Esophagus (tissue), 2 donors: ENCODE measurements around the gene GREB1L. TPM values are rescaled to one million over a fixed set of nuclear protein-coding genes. Genes with fewer than 3 reads are reported as not detected.

Source experiments
- H3K27ac ChIP-seq, 2 donors: one replicate each; pipeline ENCODE4 v1.5.1; 2013; ENCODE audit warnings: low read depth in 2 of 2, mild to moderate bottlenecking in 2 of 2, inconsistent platforms in 1 of 2, low read length in 1 of 2, moderate library complexity in 1 of 2
- H3K27me3 ChIP-seq, 2 donors: one replicate each; pipeline ENCODE4 v1.6.1; 2013; ENCODE audit warnings: low read length in 2 of 2, control low read depth in 1 of 2, mild to moderate bottlenecking in 1 of 2; ENCODE audit not compliant: insufficient read depth in 2 of 2, control insufficient read depth in 1 of 2
- H3K36me3 ChIP-seq, 2 donors: one replicate each; pipeline ENCODE4 v1.6.1; 2013; ENCODE audit warnings: low read length in 1 of 2; ENCODE audit not compliant: control insufficient read depth in 2 of 2, insufficient read depth in 2 of 2
- H3K4me1 ChIP-seq, 2 donors: one replicate each; pipeline ENCODE4 v1.6.1; 2013; ENCODE audit warnings: low read length in 1 of 2; ENCODE audit not compliant: control insufficient read depth in 2 of 2, insufficient read depth in 2 of 2
- H3K4me3 ChIP-seq, 2 donors: one replicate each; pipeline ENCODE4 v1.5.1; 2013; ENCODE audit warnings: low read length in 2 of 2, mild to moderate bottlenecking in 2 of 2, low read depth in 1 of 2, moderate library complexity in 1 of 2
- H3K9me3 ChIP-seq, 2 donors: one replicate each; pipeline ENCODE4 v1.6.1; 2013; ENCODE audit warnings: mild to moderate bottlenecking in 2 of 2, low read depth in 1 of 2, low read length in 1 of 2, moderate library complexity in 1 of 2; ENCODE audit not compliant: control insufficient read depth in 2 of 2, insufficient read depth in 1 of 2
- WGBS, 2 donors: extraction: QIAGEN DNeasy Blood & Tissue Kit; methylation state at CpG; one replicate each; pipeline ENCODE4 v1.1.7; 2013; 5-methylcytosine and 5-hydroxymethylcytosine counted together
- polyA plus RNA-seq, 2 donors: library from polyadenylated mRNA; stranded (reverse); fragments of 200-250 nt; gene quantifications; one replicate each; pipeline ENCODE4 v1.2.3, GENCODE V29; 2013
- donor health status: healthy with polysubstance abuse.
- donor health status: Bipolar disorder and iron deficiency.

GREB1L gene
- polyA plus RNA-seq, 2 donors = 0.16 to 0.31 TPM

- Histone ChIP-seq H3K27ac (no peak overlapping the region), H3K4me3 (no peak overlapping the region), H3K9me3 (no peaks in the 10 kb centered on the region), H3K4me1 (no peaks in the 10 kb centered on the region), H3K36me3 (no peaks in the 10 kb centered on the region), H3K27me3 (peaks cover 0 to 3% of the 10 kb centered on the region in 2 donors)
- WGBS, 2 donors = 62 to 68% methylated on average over 2 of the region's 2 CpGs
Measured at GRCh38 chr18:21398121-21398520, 156.1 kb downstream of the GREB1L start.

GRCh38 chr18:21402272-21402671 lies 160.2 kb downstream of the GREB1L start:
- Histone ChIP-seq H3K27ac (no peak overlapping the region), H3K36me3 (no peaks in the 10 kb centered on the region), H3K4me1 (no peaks in the 10 kb centered on the region), H3K27me3 (no peaks in the 10 kb centered on the region), H3K9me3 (no peaks in the 10 kb centered on the region), H3K4me3 (no peak overlapping the region)
- 94 to 95% methylated on average over 1 of the region's 1 CpG for WGBS, 2 donors

- H3K9me3 ChIP-seq = no peaks in the 10 kb centered on the region
- no peak overlapping the region for H3K4me3 ChIP-seq
- H3K36me3 ChIP-seq = no peaks in the 10 kb centered on the region
- H3K4me1 ChIP-seq = no peaks in the 10 kb centered on the region
- 70 to 72% methylated on average over 1 of the region's 1 CpG for WGBS, 2 donors
- H3K27me3 ChIP-seq = no peaks in the 10 kb centered on the region
- H3K27ac ChIP-seq = no peak overlapping the region
Measured at GRCh38 chr18:21404426-21404825, 162.4 kb downstream of the GREB1L start.

- Histone ChIP-seq H3K9me3 (no peaks in the 10 kb centered on the region), H3K27ac (no peak overlapping the region), H3K4me1 (no peaks in the 10 kb centered on the region), H3K4me3 (no peak overlapping the region), H3K27me3 (no peaks in the 10 kb centered on the region), H3K36me3 (no peaks in the 10 kb centered on the region)
- WGBS, 2 donors = 78 to 92% methylated on average over 3 of the region's 3 CpGs
Measured at GRCh38 chr18:21406116-21406515, 164.1 kb downstream of the GREB1L start.

- no peak overlapping the region for H3K27ac ChIP-seq
- H3K4me3 ChIP-seq = no peak overlapping the region
- no peaks in the 10 kb centered on the region for H3K27me3 ChIP-seq
- no peaks in the 10 kb centered on the region for H3K4me1 ChIP-seq
- no peaks in the 10 kb centered on the region for H3K9me3 ChIP-seq
- 86 to 90% methylated on average over 3 of the region's 3 CpGs for WGBS, 2 donors
- H3K36me3 ChIP-seq = no peaks in the 10 kb centered on the region
Measured at GRCh38 chr18:21408681-21409080, 166.6 kb downstream of the GREB1L start.

- H3K27ac ChIP-seq = no peak overlapping the region
- H3K4me3 ChIP-seq = no peak overlapping the region
- no peaks in the 10 kb centered on the region for H3K36me3 ChIP-seq
- WGBS, 2 donors = 28 to 54% methylated on average over 1 of the region's 1 CpG
- no peaks in the 10 kb centered on the region for H3K4me1 ChIP-seq
- no peaks in the 10 kb centered on the region for H3K9me3 ChIP-seq
- no peaks in the 10 kb centered on the region for H3K27me3 ChIP-seq
Measured at GRCh38 chr18:21433436-21433835, 191.4 kb downstream of the GREB1L start.

GRCh38 chr18:21439431-21439846 lies 197.4 kb downstream of the GREB1L start:
- 39 to 48% methylated on average over 4 of the region's 4 CpGs for WGBS, 2 donors
- Histone ChIP-seq H3K4me1 (no peaks in the 10 kb centered on the region), H3K4me3 (no peak overlapping the region), H3K27ac (no peak overlapping the region), H3K9me3 (peaks cover 0 to 2% of the 10 kb centered on the region in 2 donors), H3K27me3 (no peaks in the 10 kb centered on the region), H3K36me3 (no peaks in the 10 kb centered on the region)

GRCh38 chr18:21441670-21442069 lies 199.6 kb downstream of the GREB1L start:
- Histone ChIP-seq H3K4me3 (no peak overlapping the region), H3K27ac (no peak overlapping the region), H3K36me3 (no peaks in the 10 kb centered on the region), H3K4me1 (no peaks in the 10 kb centered on the region), H3K9me3 (peaks cover 0 to 2% of the 10 kb centered on the region in 2 donors), H3K27me3 (no peaks in the 10 kb centered on the region)
- WGBS, 2 donors = 83 to 88% methylated on average over 3 of the region's 3 CpGs

- Histone ChIP-seq H3K36me3 (no peaks in the 10 kb centered on the region), H3K4me3 (no peak overlapping the region), H3K9me3 (peaks cover 0 to 2% of the 10 kb centered on the region in 2 donors), H3K4me1 (no peaks in the 10 kb centered on the region), H3K27me3 (no peaks in the 10 kb centered on the region), H3K27ac (no peak overlapping the region)
- 77 to 79% methylated on average over 9 of the region's 9 CpGs for WGBS, 2 donors
Measured at GRCh38 chr18:21443776-21444464, 201.9 kb downstream of the GREB1L start.
